H1 (cell line): ENCODE measurements around the gene KCNS3. TPM values are rescaled to one million over a fixed set of nuclear protein-coding genes. Genes with fewer than 3 reads are reported as not detected.

Experiments
- ATF2 ChIP-seq: IDR thresholded peaks from 2 replicates; pipeline ENCODE4 v1.6.1; 2012; ENCODE audit warnings: low read length, inconsistent platforms
- HDAC6 ChIP-seq: IDR thresholded peaks from one replicate; pipeline ENCODE4 v1.7.1; 2012; ENCODE audit warnings: low read depth, mild to moderate bottlenecking, inconsistent platforms, low read length, moderate library complexity
- NRF1 ChIP-seq: IDR thresholded peaks from 2 replicates; pipeline ENCODE4 v1.6.1; 2011; ENCODE audit warnings: mild to moderate bottlenecking, low read depth, low read length, improper control_type of control experiment
- POLR2AphosphoS5 ChIP-seq: IDR thresholded peaks from 2 replicates; pipeline ENCODE4 v1.6.1; 2011; ENCODE audit warnings: low read depth, low read length
- polyA plus RNA-seq, 7 experiments: library from polyadenylated mRNA; depleted of rRNA in 3 of 7; stranded (reverse) in 5 of 7; unstranded in 2 of 7; fragments of >200 nt in 5 of 7; fragments of 200-250 nt in 2 of 7; gene quantifications; 1 replicate in 5 of 7; 2 replicates in 1 of 7; 4 replicates in 1 of 7; pipeline versions ENCODE4 v1.2.1 to v1.2.3, GENCODE V29; 2011 to 2013; ENCODE audit warnings: missing spikeins in 2 of 7, mixed read lengths in 2 of 7
- total RNA-seq: library from RNA; stranded (reverse); fragmentation: NEBNext Ultra II Directional; extraction: Animal tissue kit (Norgen Biotek cat#: 25700); gene quantifications from 2 replicates; pipeline ENCODE4 v1.2.1, GENCODE V29; 2021

The KCNS3 gene
- total and polyA plus RNA-seq, 2 of the 8 experiments (the other 6 are each of a cell fraction or from before 2014, with no cell fraction given), result 22.7 to 23.0 TPM

GRCh38 chr2:17959833-17960232 lies 81.4 kb downstream of the KCNS3 start (continued):
- TF ChIP-seq ATF2 (no peak), POLR2AphosphoS5 (no peak), HDAC6 (no peak), NRF1 (no peak)
